ENCODE measurements around the gene THAP4.

THAP4 gene

GRCh38 chr2:241629762-241630435, 7.1 kb downstream of the THAP4 start:
- Histone ChIP-seq H3K9me2 (replicated peaks; ENCODE audit: insufficient read depth, low read length) (no peaks in the 10 kb centered on the region), H3K36me3 (ENCODE audit: low read length) (0 out of 2 replicates have a peak, but pooled peaks cover 3% of the 10 kb centered on the region), H3K27me3 (ENCODE audit: low read length) (no peaks in the 10 kb centered on the region), H3K27ac (ENCODE audit: low read depth, low read length) (no peak overlapping the region), H4K20me1 (ENCODE audit: low read depth, low read length) (no peaks in the 10 kb centered on the region), H2AFZ (ENCODE audit: low read depth, low read length, severe bottlenecking) (no peak overlapping the region), H3K4me2 (ENCODE audit: low read depth, low read length, poor library complexity, severe bottlenecking) (no peak overlapping the region), H3F3A (ENCODE audit: insufficient read depth) (no peaks in the 10 kb centered on the region), H3K79me2 (ENCODE audit: insufficient read depth, low read length) (peaks cover 82% of the 10 kb centered on the region), H3K9me3 (ENCODE audit: insufficient read depth, low read length) (no peaks in the 10 kb centered on the region), H3K4me3 (ENCODE audit: insufficient read depth, low read length, poor library complexity, severe bottlenecking) (no peak overlapping the region), H3K9ac (ENCODE audit: low read length) (no peak overlapping the region)
- TF ChIP-seq EZH2phosphoT487 (conservative IDR thresholded peaks at IDR 0.05; ENCODE audit: low read length), result no peak
- TF ChIP-seq CTCF (IDR thresholded peaks at IDR 0.05; ENCODE audit: insufficient read depth, low read length, poor library complexity, severe bottlenecking), result no peak

- Histone ChIP-seq H3K9me2 (replicated peaks; ENCODE audit: insufficient read depth, low read length) (no peaks in the 10 kb centered on the region), H3K36me3 (ENCODE audit: low read length) (0 out of 2 replicates have a peak, but pooled peaks cover 3% of the 10 kb centered on the region), H3K9ac (ENCODE audit: low read length) (no peak overlapping the region), H2AFZ (ENCODE audit: low read depth, low read length, severe bottlenecking) (no peak overlapping the region), H3K4me2 (ENCODE audit: low read depth, low read length, poor library complexity, severe bottlenecking) (no peak overlapping the region), H4K20me1 (ENCODE audit: low read depth, low read length) (no peaks in the 10 kb centered on the region), H3K79me2 (ENCODE audit: insufficient read depth, low read length) (peaks cover 79% of the 10 kb centered on the region), H3K27ac (ENCODE audit: low read depth, low read length) (no peak overlapping the region), H3F3A (ENCODE audit: insufficient read depth) (no peaks in the 10 kb centered on the region), H3K9me3 (ENCODE audit: insufficient read depth, low read length) (no peaks in the 10 kb centered on the region), H3K27me3 (ENCODE audit: low read length) (no peaks in the 10 kb centered on the region), H3K4me3 (ENCODE audit: insufficient read depth, low read length, poor library complexity, severe bottlenecking) (no peak overlapping the region)
- TF ChIP-seq CTCF (IDR thresholded peaks at IDR 0.05; ENCODE audit: insufficient read depth, low read length, poor library complexity, severe bottlenecking) (no peak), EZH2phosphoT487 (conservative IDR thresholded peaks at IDR 0.05; ENCODE audit: low read length) (no peak)
These were observed 9.3 kb downstream of the THAP4 start for GRCh38 chr2:241627675-241628074.

GRCh38 chr2:241620419-241620769, 16.6 kb downstream of the THAP4 start:
- Histone ChIP-seq H4K20me1 (ENCODE audit: low read depth, low read length) (no peaks in the 10 kb centered on the region; the same call in 1 of the 2 replicates), H3K9ac (ENCODE audit: low read length) (no peak overlapping the region), H2AFZ (ENCODE audit: low read depth, low read length, severe bottlenecking) (no peak overlapping the region), H3K36me3 (ENCODE audit: low read length) (no peaks in the 10 kb centered on the region), H3K79me2 (ENCODE audit: insufficient read depth, low read length) (peaks cover 68% of the 10 kb centered on the region), H3K4me2 (ENCODE audit: low read depth, low read length, poor library complexity, severe bottlenecking) (no peak overlapping the region), H3K9me2 (replicated peaks; ENCODE audit: insufficient read depth, low read length) (no peaks in the 10 kb centered on the region), H3K27me3 (ENCODE audit: low read length) (no peaks in the 10 kb centered on the region), H3K4me3 (ENCODE audit: insufficient read depth, low read length, poor library complexity, severe bottlenecking) (no peak overlapping the region), H3K9me3 (ENCODE audit: insufficient read depth, low read length) (no peaks in the 10 kb centered on the region), H3F3A (ENCODE audit: insufficient read depth) (0 out of 2 replicates have a peak, but pooled peaks cover 3% of the 10 kb centered on the region), H3K27ac (ENCODE audit: low read depth, low read length) (no peak overlapping the region)
- no peak for TF ChIP-seq CTCF (IDR thresholded peaks at IDR 0.05; ENCODE audit: insufficient read depth, low read length, poor library complexity, severe bottlenecking)
- no peak for TF ChIP-seq EZH2phosphoT487 (conservative IDR thresholded peaks at IDR 0.05; ENCODE audit: low read length)

All from SU-DHL-6 (cell line).